H9 (cell line): ENCODE data around the gene ALPI. TPM values are rescaled to one million over a fixed set of nuclear protein-coding genes. Genes with fewer than 3 reads are reported as not detected.

ENCODE experiments used
- DNase-seq: peaks from one replicate; pipeline ENCODE4 v3.0.0-alpha.2; 2017
- H2AFZ ChIP-seq: one replicate; pipeline ENCODE4 v1.6.1; 2013; ENCODE audit warnings: mild to moderate bottlenecking, low read length, control low read depth, moderate library complexity
- H2AK5ac ChIP-seq: 2 replicates; pipeline ENCODE4 v1.6.1; 2013; ENCODE audit warnings: low read length, control low read depth, mixed read lengths; ENCODE audit not compliant: insufficient read length
- H2BK120ac ChIP-seq: one replicate; pipeline ENCODE4 v1.6.1; 2013; ENCODE audit warnings: low read depth, mild to moderate bottlenecking, low read length, control low read depth, inconsistent platforms; ENCODE audit not compliant: poor library complexity, severe bottlenecking
- H2BK12ac ChIP-seq: 2 replicates; pipeline ENCODE4 v1.6.1; 2013; ENCODE audit warnings: low read length, control low read depth, mixed read lengths, low read depth; ENCODE audit not compliant: insufficient read length
- H2BK15ac ChIP-seq: 2 replicates; pipeline ENCODE4 v1.6.1; 2013; ENCODE audit warnings: low read depth, low read length, control low read depth
- H2BK20ac ChIP-seq: one replicate; pipeline ENCODE4 v1.6.1; 2013; ENCODE audit warnings: low read depth, mild to moderate bottlenecking, low read length, control low read depth, inconsistent platforms; ENCODE audit not compliant: poor library complexity, severe bottlenecking
- H2BK5ac ChIP-seq: 2 replicates; pipeline ENCODE4 v1.6.1; 2013; ENCODE audit warnings: low read length, control low read depth, mixed read lengths; ENCODE audit not compliant: insufficient read length
- H3K14ac ChIP-seq: 2 replicates; pipeline ENCODE4 v1.6.1; 2013; ENCODE audit warnings: low read length, control low read depth; ENCODE audit not compliant: insufficient read depth
- H3K18ac ChIP-seq: 2 replicates; pipeline ENCODE4 v1.6.1; 2013; ENCODE audit warnings: low read depth, mild to moderate bottlenecking, mixed read lengths, low read length, control low read depth; ENCODE audit not compliant: insufficient read length
- H3K23ac ChIP-seq: 2 replicates; pipeline ENCODE4 v1.6.1; 2013; ENCODE audit warnings: low read length, control low read depth, mixed read lengths, low read depth; ENCODE audit not compliant: insufficient read length
- H3K23me2 ChIP-seq: 2 replicates; pipeline ENCODE4 v1.6.1; 2013; ENCODE audit warnings: low read depth, mild to moderate bottlenecking, mixed read lengths, low read length, control low read depth; ENCODE audit not compliant: insufficient read length, poor library complexity, severe bottlenecking
- H3K27ac ChIP-seq: 2 replicates; pipeline ENCODE4 v1.5.1; 2013; ENCODE audit warnings: low read length, control low read depth, mixed read lengths, low read depth; ENCODE audit not compliant: insufficient read length
- H3K27me3 ChIP-seq: 2 replicates; pipeline ENCODE4 v1.6.1; 2013; ENCODE audit warnings: low read length, control low read depth, inconsistent platforms; ENCODE audit not compliant: insufficient read depth
- H3K4ac ChIP-seq: 2 replicates; pipeline ENCODE4 v1.6.1; 2013; ENCODE audit warnings: low read depth, mild to moderate bottlenecking, control low read depth, inconsistent platforms, low read length, moderate library complexity
- H3K4me1 ChIP-seq: 2 replicates; pipeline ENCODE4 v1.6.1; 2013; ENCODE audit warnings: low read length, control low read depth, inconsistent platforms; ENCODE audit not compliant: insufficient read depth
- H3K4me2 ChIP-seq: 2 replicates; pipeline ENCODE4 v1.6.1; 2013; ENCODE audit warnings: low read length, control low read depth, mixed read lengths; ENCODE audit not compliant: insufficient read length, insufficient read depth
- H3K56ac ChIP-seq: 2 replicates; pipeline ENCODE4 v1.6.1; 2013; ENCODE audit warnings: low read depth, mild to moderate bottlenecking, mixed read lengths, low read length, control low read depth; ENCODE audit not compliant: insufficient read length
- H3K79me1 ChIP-seq: 2 replicates; pipeline ENCODE4 v1.6.1; 2013; ENCODE audit warnings: low read depth, mild to moderate bottlenecking, moderate library complexity, low read length, control low read depth, inconsistent platforms; ENCODE audit not compliant: insufficient read depth, poor library complexity, severe bottlenecking
- H3K79me2 ChIP-seq: 2 replicates; pipeline ENCODE4 v1.6.1; 2013; ENCODE audit warnings: low read length, control low read depth, inconsistent platforms; ENCODE audit not compliant: insufficient read depth
- H3K9ac ChIP-seq: 2 replicates; pipeline ENCODE4 v1.6.1; 2013; ENCODE audit warnings: low read length, control low read depth, mixed read lengths; ENCODE audit not compliant: insufficient read length; ENCODE audit errors: extremely low read depth
- H3K9me3 ChIP-seq: one replicate; pipeline ENCODE4 v1.6.1; 2013; ENCODE audit warnings: low read depth, low read length, inconsistent platforms; ENCODE audit not compliant: control insufficient read depth
- H3T11ph ChIP-seq: one replicate; pipeline ENCODE4 v1.6.1; 2013; ENCODE audit warnings: mild to moderate bottlenecking, low read length, control low read depth, inconsistent platforms
- H4K20me1 ChIP-seq: one replicate; pipeline ENCODE4 v1.6.1; 2013; ENCODE audit not compliant: control insufficient read depth, insufficient read length, insufficient read depth
- H4K5ac ChIP-seq: 2 replicates; pipeline ENCODE4 v1.6.1; 2013; ENCODE audit warnings: low read depth, mild to moderate bottlenecking, mixed read lengths, low read length, control low read depth; ENCODE audit not compliant: insufficient read length
- H4K8ac ChIP-seq: replicated peaks from 2 replicates; pipeline ENCODE4 v1.6.1; 2013; ENCODE audit warnings: low read length, control low read depth, mixed read lengths, low read depth; ENCODE audit not compliant: insufficient read length
- H4K91ac ChIP-seq: 2 replicates; pipeline ENCODE4 v1.6.1; 2013; ENCODE audit warnings: low read depth, mild to moderate bottlenecking, moderate library complexity, mixed read lengths, low read length, control low read depth; ENCODE audit not compliant: insufficient read length
- H3K27ac Mint-ChIP-seq, 3 experiments: 2 replicates in 2 of 3; 3 replicates in 1 of 3; pipeline ENCODE4 v1.8.0; 2020 to 2021; ENCODE audit warnings: mixed read lengths in 3 of 3, mild to moderate bottlenecking in 1 of 3, moderate library complexity in 1 of 3
- H3K27me3 Mint-ChIP-seq: 2 replicates; pipeline ENCODE4 v1.8.0; 2021; ENCODE audit warnings: low read depth, mild to moderate bottlenecking, moderate library complexity, mixed read lengths
- H3K36me3 Mint-ChIP-seq, 3 experiments: 2 replicates in 2 of 3; 3 replicates in 1 of 3; pipeline ENCODE4 v1.8.0; 2020 to 2021; ENCODE audit warnings: low read depth in 3 of 3, mixed read lengths in 3 of 3; ENCODE audit not compliant: insufficient read depth in 1 of 3
- H3K4me1 Mint-ChIP-seq, 2 experiments: 2 replicates each; pipeline ENCODE4 v1.8.0; 2020; ENCODE audit warnings: mixed read lengths in 2 of 2
- H3K4me3 Mint-ChIP-seq, 2 experiments: 2 replicates in 1 of 2; 3 replicates in 1 of 2; pipeline ENCODE4 v1.8.0; 2020 to 2021; ENCODE audit warnings: mild to moderate bottlenecking in 2 of 2, mixed read lengths in 2 of 2, moderate library complexity in 1 of 2
- H3K9me3 Mint-ChIP-seq, 2 experiments: 2 replicates in 1 of 2; 3 replicates in 1 of 2; pipeline ENCODE4 v1.8.0; 2020; ENCODE audit warnings: mild to moderate bottlenecking in 2 of 2, mixed read lengths in 2 of 2, moderate library complexity in 1 of 2
- CTCF ChIP-seq: fragments of 200-600 bp; sonication (generic); conservative IDR thresholded peaks from 3 replicates; pipeline ENCODE4 v1.8.0; 2021; ENCODE audit warnings: antibody characterized with exemption, mild to moderate bottlenecking
- WGBS: extraction: QIAGEN DNeasy Blood & Tissue Kit; methylation state at CpG from one replicate; pipeline ENCODE4 v1.1.7; 2013; ENCODE audit warnings: missing lambda C conversion rate, low lambda C conversion rate, mixed read lengths; ENCODE audit not compliant: insufficient read length; ENCODE audit errors: extremely low coverage; 5-methylcytosine and 5-hydroxymethylcytosine counted together
- total RNA-seq: library from RNA; stranded (reverse); gene quantifications from 2 replicates; pipeline ENCODE4 v1.2.1, GENCODE V29; 2021

Gene ALPI
- total RNA-seq, 1 experiment from 2014 or later, result not detected

- H4K5ac ChIP-seq, result no peak overlapping the region
- no peak overlapping the region for H3K27ac Mint-ChIP-seq
- no peak overlapping the region for H2BK15ac ChIP-seq
- no peak overlapping the region for H2AFZ ChIP-seq
- 0 out of 2 replicates have a peak, but pooled peaks cover 3% of the 10 kb centered on the region for H3K4me1 ChIP-seq
- no peak overlapping the region for H3K56ac ChIP-seq
- H3K14ac ChIP-seq, result no peak overlapping the region
- H2AK5ac ChIP-seq, result no peak overlapping the region
- no peaks in the 10 kb centered on the region for H3K79me2 ChIP-seq
- H4K20me1 ChIP-seq, result peaks cover 3% of the 10 kb centered on the region
- TF ChIP-seq CTCF, result no peak
- peak overlapping the region; percentile 58 to 80 for H3K4me3 Mint-ChIP-seq
- H3K27me3 ChIP-seq, result peaks cover 17% of the 10 kb centered on the region
- H2BK20ac ChIP-seq, result no peak overlapping the region
- no peak overlapping the region for H2BK5ac ChIP-seq
- peaks cover 78% of the 10 kb centered on the region for H3K27me3 Mint-ChIP-seq
- no peak overlapping the region for H3K9ac ChIP-seq
- H2BK12ac ChIP-seq, result no peak overlapping the region
- no peaks in the 10 kb centered on the region for H3K9me3 ChIP-seq
- H3K4ac ChIP-seq, result no peak overlapping the region
- H3K18ac ChIP-seq, result no peak overlapping the region
- H3K23me2 ChIP-seq, result peaks cover 12% of the 10 kb centered on the region
- WGBS, result no CpG with 5 or more reads among the region's 16 CpGs
- DNase-seq, result no peak
- H4K91ac ChIP-seq, result no peak overlapping the region
- H2BK120ac ChIP-seq, result no peak overlapping the region
- no peaks in the 10 kb centered on the region for H3K36me3 Mint-ChIP-seq
- H3K4me2 ChIP-seq, result peak overlapping the region; percentile 88
- no peak overlapping the region for H3K27ac ChIP-seq
- no peaks in the 10 kb centered on the region; a peak in 1 of 5 replicates for H3K9me3 Mint-ChIP-seq
- H3K4me1 Mint-ChIP-seq, result peaks cover 17 to 67% of the 10 kb centered on the region in 2 experiments
- H3K79me1 ChIP-seq, result no peaks in the 10 kb centered on the region
- no peak overlapping the region for H3K23ac ChIP-seq
- no peak overlapping the region for H4K8ac ChIP-seq
- H3T11ph ChIP-seq, result no peak overlapping the region
Observed at GRCh38 chr2:232503809-232504323, 47.9 kb downstream of the ALPI start.
